Colonic mucosa (tissue), 4 donors: Measurements from ENCODE around the gene RND2. TPM values are rescaled to one million over a fixed set of nuclear protein-coding genes. Genes with fewer than 3 reads are reported as not detected.

Experiments used
- DNase-seq: peaks from one replicate; pipeline ENCODE4 v3.0.0-alpha.2; 2020
- H3K27ac ChIP-seq: fragments of 200-600 bp; one replicate; pipeline ENCODE4 v1.8.0; 2021
- H3K27me3 ChIP-seq: fragments of 200-600 bp; one replicate; pipeline ENCODE4 v1.8.0; 2021
- H3K36me3 ChIP-seq: fragments of 200-600 bp; one replicate; pipeline ENCODE4 v1.8.0; 2021
- H3K4me1 ChIP-seq: fragments of 200-600 bp; one replicate; pipeline ENCODE4 v1.8.0; 2021; ENCODE audit warnings: mild to moderate bottlenecking
- H3K4me3 ChIP-seq: fragments of 200-600 bp; one replicate; pipeline ENCODE4 v1.8.0; 2021
- H3K9ac ChIP-seq, 2 donors: one replicate each; pipeline ENCODE4 v1.7.0; 2013; ENCODE audit warnings: control low read depth in 2 of 2, low read depth in 2 of 2, low read length in 2 of 2
- H3K9me3 ChIP-seq: fragments of 200-600 bp; one replicate; pipeline ENCODE4 v1.8.0; 2021
- CTCF ChIP-seq: fragments of 200-600 bp; IDR thresholded peaks from one replicate; pipeline ENCODE4 v1.8.0; 2022; ENCODE audit warnings: antibody characterized with exemption, mild to moderate bottlenecking
- intact Hi-C: fragments of 100-400 bp; cut with DNase I; formaldehyde crosslinking; loops from one replicate; pipeline ENCODE4 v1.14.1; 2022
- total RNA-seq, 2 donors: library from RNA; stranded (reverse); fragmentation: NEBNext Ultra II Directional in 1 of 2; extraction: Animal tissue kit (Norgen Biotek cat#: 25700) in 1 of 2; gene quantifications; one replicate each; pipeline ENCODE4 v1.2.1, GENCODE V29; 2021
- donor health status: healthy.
- donor health status: DM: no; HTN: no; CAD: no.
- donor health status: DM: no; HTN: no; CAD: no.

The RND2 gene
- total RNA-seq, 2 donors from 2014 or later, result 0.30 to 0.56 TPM

- Histone ChIP-seq H3K4me3 (no peak overlapping the region), H3K36me3 (no peaks in the 10 kb centered on the region), H3K4me1 (no peaks in the 10 kb centered on the region), H3K27ac (no peak overlapping the region), H3K27me3 (no peaks in the 10 kb centered on the region), H3K9me3 (no peaks in the 10 kb centered on the region), H3K9ac (no peak overlapping the region)
- no peak for DNase-seq
- intact Hi-C loops, result no loop called here
- no peak for TF ChIP-seq CTCF
These were observed 38.1 kb downstream of the RND2 start for GRCh38 chr17:43062984-43063638.

- intact Hi-C loops, result no loop called here
These were observed 43.7 kb downstream of the RND2 start for GRCh38 chr17:43068570-43069367.

GRCh38 chr17:43069368-43069898 is 44.4 kb downstream of the RND2 start:
- H3K9ac ChIP-seq, result no peak overlapping the region
- no peaks in the 10 kb centered on the region for H3K27me3 ChIP-seq
- no peaks in the 10 kb centered on the region for H3K9me3 ChIP-seq
- H3K4me3 ChIP-seq, result no peak overlapping the region
- H3K4me1 ChIP-seq, result no peaks in the 10 kb centered on the region
- no peaks in the 10 kb centered on the region for H3K36me3 ChIP-seq
- TF ChIP-seq CTCF, result no peak
- H3K27ac ChIP-seq, result no peak overlapping the region
- no peak for DNase-seq
- intact Hi-C loops, result no loop called here

More at GRCh38 chr17:43068570-43069367, 43.7 kb downstream of the RND2 start:
- Histone ChIP-seq H3K9me3 (no peaks in the 10 kb centered on the region), H3K9ac (no peak overlapping the region), H3K4me1 (no peaks in the 10 kb centered on the region), H3K27me3 (no peaks in the 10 kb centered on the region), H3K27ac (no peak overlapping the region), H3K4me3 (no peak overlapping the region), H3K36me3 (no peaks in the 10 kb centered on the region)
- DNase-seq, result no peak
- no peak for TF ChIP-seq CTCF

- no peak overlapping the region for H3K4me3 ChIP-seq
- H3K9me3 ChIP-seq, result no peaks in the 10 kb centered on the region
- no peaks in the 10 kb centered on the region for H3K27me3 ChIP-seq
- H3K4me1 ChIP-seq, result no peaks in the 10 kb centered on the region
- H3K36me3 ChIP-seq, result no peaks in the 10 kb centered on the region
- no peak overlapping the region for H3K27ac ChIP-seq
- TF ChIP-seq CTCF, result no peak
- no peak overlapping the region for H3K9ac ChIP-seq
- no peak for DNase-seq
- intact Hi-C loops, result no loop called here
These were observed 45.2 kb downstream of the RND2 start for GRCh38 chr17:43070257-43070656.

- no peaks in the 10 kb centered on the region for H3K4me1 ChIP-seq
- intact Hi-C loops, result no loop called here
- H3K27me3 ChIP-seq, result no peaks in the 10 kb centered on the region
- no peak for TF ChIP-seq CTCF
- H3K27ac ChIP-seq, result no peak overlapping the region
- no peaks in the 10 kb centered on the region for H3K9me3 ChIP-seq
- H3K36me3 ChIP-seq, result no peaks in the 10 kb centered on the region
- DNase-seq, result no peak
- no peak overlapping the region for H3K4me3 ChIP-seq
- H3K9ac ChIP-seq, result no peak overlapping the region
These were observed 45.8 kb downstream of the RND2 start for GRCh38 chr17:43070872-43071271.
